GM10266 (cell line): ENCODE results near the gene ZFHX3.

Source experiments
- DNase-seq: peaks from one replicate; pipeline ENCODE4 v3.0.0; 2012; ENCODE audit errors: extremely low spot score
- CTCF ChIP-seq: IDR thresholded peaks from 2 replicates; pipeline ENCODE4 v1.5.1; 2012; ENCODE audit warnings: mild to moderate bottlenecking, low read depth; ENCODE audit not compliant: control insufficient read depth, insufficient read depth; ENCODE audit errors: missing control alignments

ZFHX3 gene

GRCh38 chr16:73063854-73064211 is 15.9 kb upstream of the ZFHX3 start:
- no peak for DNase-seq
- TF ChIP-seq CTCF = no peak

DNA sequence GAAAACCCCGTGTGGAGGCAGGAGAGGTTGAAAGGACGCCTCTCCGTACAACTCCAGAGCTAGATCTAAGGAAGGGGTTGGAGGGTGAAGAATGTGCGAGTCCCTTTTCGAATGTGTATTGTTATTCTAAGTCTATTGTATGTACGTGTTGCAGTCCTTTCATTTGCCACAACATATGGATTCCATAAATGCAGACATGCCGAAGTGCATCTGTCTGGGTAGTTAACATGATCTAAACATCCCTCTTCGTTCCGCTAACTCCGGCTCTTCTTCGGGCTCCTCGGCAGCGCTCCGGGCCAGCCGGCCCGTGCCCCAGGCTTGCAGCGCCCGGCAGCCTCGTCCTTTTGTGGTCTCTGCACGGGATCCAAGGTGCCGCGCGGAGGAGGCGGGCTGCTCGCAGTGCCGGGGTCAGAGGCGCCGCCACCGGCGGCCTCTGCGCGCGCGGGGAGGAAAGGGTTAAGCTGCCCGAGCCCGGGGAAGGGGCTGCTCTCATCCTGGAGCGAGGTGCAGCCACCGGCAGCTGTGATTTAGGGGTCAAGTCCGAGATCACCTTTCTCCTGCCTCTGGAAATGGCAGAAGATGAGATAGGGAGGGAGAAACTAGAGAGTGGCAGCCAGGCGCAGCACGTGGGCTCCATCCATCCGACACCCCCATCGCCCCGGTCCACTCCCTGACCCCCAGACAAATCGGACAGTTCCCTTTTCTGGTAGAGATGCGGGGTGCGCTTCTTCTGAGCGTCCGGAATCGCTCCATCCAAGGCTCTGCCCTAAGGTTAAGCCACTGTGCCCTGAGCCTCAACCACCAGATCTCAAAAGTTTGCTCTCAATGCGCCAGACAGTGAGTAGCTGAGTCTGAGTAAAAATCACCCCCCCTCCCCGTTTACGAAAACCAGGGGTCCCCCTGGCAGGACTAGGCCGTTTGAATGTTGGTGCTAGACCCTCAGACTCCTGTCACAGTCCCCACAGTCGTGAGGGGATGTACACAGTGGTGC is 15.1 kb upstream of the ZFHX3 start:
- no peak for TF ChIP-seq CTCF
- no peak for DNase-seq

DNA sequence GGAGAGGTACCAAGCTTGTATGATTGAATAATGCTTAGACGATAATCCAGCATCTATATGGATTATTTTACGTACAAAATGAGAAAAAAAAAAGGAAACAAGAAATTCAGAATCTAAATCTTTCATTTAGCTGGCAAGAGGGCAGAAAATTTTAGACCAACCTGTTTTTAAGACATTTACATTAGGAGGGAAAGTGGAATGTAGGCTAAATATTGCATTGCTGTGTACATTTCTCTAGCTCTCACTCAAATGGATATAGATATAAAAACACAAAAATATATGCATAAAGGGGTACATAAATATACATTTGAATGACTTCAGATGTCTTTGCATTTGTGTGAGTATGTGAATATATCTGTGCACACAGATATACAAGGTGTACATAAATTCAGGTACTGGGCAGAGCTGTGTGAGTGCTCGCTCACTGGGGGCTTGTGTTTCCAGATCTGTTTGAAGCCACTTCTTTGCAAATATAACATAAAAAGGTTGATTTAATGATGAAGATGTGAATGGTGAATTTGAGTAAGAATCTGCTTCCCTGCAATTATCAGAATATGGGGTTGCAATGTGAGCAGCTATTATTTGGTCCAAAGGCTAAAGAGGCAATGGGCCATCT is 14.2 kb upstream of the ZFHX3 start:
- no peak for DNase-seq
- TF ChIP-seq CTCF = no peak

DNA sequence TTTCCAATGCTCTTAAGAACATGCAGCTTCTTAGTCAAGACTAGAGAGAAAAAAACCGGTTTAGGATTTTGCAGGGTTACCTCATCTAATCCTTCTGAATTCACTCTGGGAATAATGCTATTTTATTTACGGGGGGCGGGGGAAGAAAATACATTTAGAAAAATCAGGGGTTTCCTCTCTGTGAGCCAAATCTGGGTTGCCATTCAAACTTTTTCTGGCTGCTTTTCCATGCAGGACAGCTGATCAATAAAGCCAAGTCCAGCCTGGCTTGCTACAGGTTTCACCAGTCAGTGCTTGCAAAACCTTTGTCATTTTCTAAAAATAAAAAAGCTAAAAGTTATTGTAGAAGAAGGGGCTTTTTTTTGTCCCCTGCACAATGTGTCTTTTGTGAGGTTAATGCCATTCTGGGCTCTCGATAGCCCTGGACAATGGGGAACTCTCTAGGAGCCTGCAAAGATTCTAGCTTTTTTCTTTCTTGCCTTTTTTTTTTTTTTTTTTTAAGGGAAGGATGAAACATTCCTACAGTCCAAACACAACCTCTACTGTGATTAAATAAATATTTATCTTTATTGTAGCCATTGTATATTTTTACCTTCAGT is 13.1 kb upstream of the ZFHX3 start:
- TF ChIP-seq CTCF = no peak
- no peak for DNase-seq

DNA sequence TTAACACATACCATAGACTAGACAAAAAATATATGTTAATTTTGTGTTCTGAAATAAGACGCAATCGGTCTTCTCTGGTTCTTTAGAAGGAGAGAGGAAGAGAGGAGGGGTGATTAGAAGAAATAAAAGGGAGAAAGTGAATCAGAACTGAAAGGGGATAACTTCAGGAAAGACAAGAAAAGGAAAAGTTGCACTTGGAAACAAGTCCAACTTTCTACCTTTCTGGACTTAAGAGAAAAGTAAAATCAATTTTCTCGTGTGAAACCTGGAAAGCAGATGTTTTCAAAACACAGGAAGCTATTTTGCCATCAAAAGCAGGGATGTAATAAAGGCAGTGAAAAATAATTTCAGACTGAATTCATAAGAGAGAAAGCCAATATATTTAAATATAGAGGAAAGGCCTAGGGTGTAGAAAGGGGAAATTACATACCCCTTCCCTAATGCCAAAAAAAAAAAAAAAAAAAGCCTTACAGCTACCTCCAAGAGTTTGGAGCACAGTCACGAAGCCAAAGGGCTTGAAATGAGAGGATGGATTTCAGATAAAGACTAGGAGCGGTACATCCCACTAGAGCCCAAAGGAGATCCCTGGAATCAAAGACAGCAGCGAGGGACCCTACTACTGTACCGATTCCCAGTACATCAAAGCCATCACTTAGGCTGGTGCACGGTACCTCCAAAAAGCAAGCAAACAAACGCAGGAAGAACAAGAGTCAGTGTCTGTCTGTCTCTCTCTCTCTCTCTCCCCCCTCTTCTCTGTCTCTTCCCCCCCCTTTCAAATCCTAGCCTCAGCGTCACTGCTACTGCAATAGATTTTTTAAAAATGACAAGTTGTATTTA is 12.1 kb upstream of the ZFHX3 start:
- no peak for DNase-seq
- TF ChIP-seq CTCF = no peak

DNA sequence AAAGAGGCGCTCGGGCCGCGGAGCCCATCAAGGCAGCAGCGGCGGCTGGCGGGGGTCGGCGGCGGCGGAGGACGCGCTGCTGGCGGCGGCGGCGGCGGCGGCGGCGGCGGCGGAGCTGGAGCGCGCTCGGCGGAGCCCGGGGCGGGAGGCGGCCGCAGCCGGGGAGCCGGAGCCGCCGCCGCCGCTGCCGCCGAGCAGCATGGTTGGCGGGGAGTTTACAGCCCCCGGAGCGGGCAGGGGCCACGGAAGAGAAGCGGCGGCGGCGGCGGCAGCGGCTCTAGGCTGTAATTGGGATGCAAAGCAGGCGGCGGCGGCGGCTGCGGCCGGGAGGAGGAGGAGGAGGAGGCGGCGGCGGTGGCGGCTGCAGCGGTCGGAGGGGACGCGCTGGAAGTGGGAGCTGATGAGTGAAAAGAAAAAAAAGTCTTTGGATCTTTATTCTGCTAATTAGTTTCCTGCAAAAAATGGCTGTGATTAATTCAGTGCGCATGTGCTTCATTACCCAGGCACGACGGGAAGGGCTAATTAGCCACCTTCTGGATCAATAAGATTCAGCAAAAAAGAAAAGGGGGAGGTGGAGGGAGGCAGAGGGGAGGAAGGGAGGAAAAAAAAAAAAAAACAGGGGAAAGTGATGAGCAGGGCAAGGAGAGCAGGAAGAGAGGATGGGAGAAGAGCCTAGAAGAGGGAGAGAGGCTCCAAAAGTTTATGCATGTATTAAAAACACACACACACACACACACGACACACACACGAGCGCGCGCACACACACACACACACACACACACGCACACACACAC is 10.9 kb upstream of the ZFHX3 start:
- no peak for TF ChIP-seq CTCF
- DNase-seq = peak; percentile 71
